K562 (cell line): Measurements from ENCODE around the gene SRRM4. TPM values are rescaled to one million over a fixed set of nuclear protein-coding genes. Genes with fewer than 3 reads are reported as not detected.

Experiments
- ATAC-seq: fragments of 200-7000 bp; cut with Tn5 transposase; 3 replicates; pipeline ENCODE4 v1.9.1; 2020; ENCODE audit warnings: moderate library complexity
- BruUV-seq: library from RNA; stranded (reverse); fragments of 400-500 nt; replicated peaks from 2 replicates; lab custom pipeline; 2021; lab: Mats Ljungman, UMichigan
- CTCF ChIA-PET: fragments of 300-600 bp; formaldehyde crosslinking; extraction: SDS; loops from one replicate; lab custom pipeline; 2021; ENCODE audit warnings: low intra/inter-chr PET ratio; lab: Yijun Ruan, JAX
- POLR2A ChIA-PET: fragments of 300-600, 350-650 bp; sonication (Branson Sonifier 250); formaldehyde crosslinking; extraction: SDS; loops from one replicate; lab custom pipeline; 2021; ENCODE audit warnings: antibody characterized with exemption, inconsistent platforms; lab: Yijun Ruan, JAX
- DNase-seq, 4 experiments: peaks; one replicate each; pipeline versions ENCODE4 v3.0.0 to v3.0.0-alpha.2; 2011 to 2018; ENCODE audit warnings: low spot score in 3 of 4, mixed read lengths in 3 of 4; ENCODE audit errors: extremely low read depth in 1 of 4
- FAIRE-seq: peaks from 2 replicates; lab custom pipeline; 2011; peaks lifted over from hg19 to GRCh38; lab: Jason Lieb, UNC
- H2AFZ ChIP-seq: 2 replicates; pipeline ENCODE4 v1.6.0; 2011; ENCODE audit warnings: low read depth, low read length, control low read depth, inconsistent platforms
- H3K27ac ChIP-seq: fragments of 200-600 bp; 3 replicates; pipeline ENCODE4 v1.8.0; 2011; ENCODE audit warnings: low read depth, mild to moderate bottlenecking, control low read depth, inconsistent platforms, low read length, moderate library complexity, mixed read lengths; ENCODE audit errors: extremely low read depth
- H3K27me3 ChIP-seq, 2 experiments: fragments of 300-600 bp in 1 of 2; 2 replicates in 1 of 2; 3 replicates in 1 of 2; pipeline versions ENCODE4 v1.6.0 to v1.8.0; 2011; ENCODE audit warnings: inconsistent platforms in 2 of 2, low read length in 2 of 2, mild to moderate bottlenecking in 1 of 2, mixed read lengths in 1 of 2, moderate library complexity in 1 of 2; ENCODE audit not compliant: control insufficient read depth in 2 of 2, insufficient read depth in 2 of 2
- H3K36me3 ChIP-seq: fragments of 300-600 bp; 3 replicates; pipeline ENCODE4 v1.8.0; 2011; ENCODE audit warnings: mild to moderate bottlenecking, low read length, inconsistent platforms; ENCODE audit not compliant: control insufficient read depth, insufficient read depth
- H3K4me1 ChIP-seq, 2 experiments: fragments of 200-600 bp in 1 of 2; replicated peaks in 1 of 2; 2 replicates in 1 of 2; 3 replicates in 1 of 2; pipeline versions ENCODE4 v1.5.1 to v1.8.0; 2011; ENCODE audit warnings: inconsistent platforms in 2 of 2, low read length in 2 of 2, mild to moderate bottlenecking in 1 of 2, mixed read lengths in 1 of 2, moderate library complexity in 1 of 2; ENCODE audit not compliant: control insufficient read depth in 2 of 2, insufficient read depth in 2 of 2
- H3K4me2 ChIP-seq: 2 replicates; pipeline ENCODE4 v1.6.1; 2011; ENCODE audit warnings: low read length, control low read depth, inconsistent platforms, mixed read lengths; ENCODE audit not compliant: insufficient read depth
- H3K4me3 ChIP-seq: fragments of 200-600 bp; sonication (generic), shearing (Covaris generic); 2 replicates; pipeline ENCODE4 v1.5.1; 2016; ENCODE audit warnings: control low read depth, inconsistent platforms
- H3K79me2 ChIP-seq: fragments of 200-600 bp; 3 replicates; pipeline ENCODE4 v1.8.0; 2011; ENCODE audit warnings: low read length, inconsistent platforms; ENCODE audit not compliant: control insufficient read depth, insufficient read depth
- H3K9ac ChIP-seq, 2 experiments: 2 replicates each; pipeline versions ENCODE4 v1.6.0 to v1.6.1; 2011; ENCODE audit warnings: low read depth in 2 of 2, low read length in 2 of 2, control low read depth in 1 of 2, inconsistent platforms in 1 of 2, mild to moderate bottlenecking in 1 of 2, mixed read lengths in 1 of 2; ENCODE audit not compliant: insufficient read depth in 1 of 2
- H3K9me1 ChIP-seq: one replicate; pipeline ENCODE4 v1.6.0; 2011; ENCODE audit warnings: inconsistent platforms, mild to moderate bottlenecking, low read length, moderate library complexity; ENCODE audit not compliant: control insufficient read depth, insufficient read depth
- H3K9me3 ChIP-seq: replicated peaks from 2 replicates; pipeline ENCODE4 v1.5.1; 2011; ENCODE audit warnings: low read depth, low read length, inconsistent platforms; ENCODE audit not compliant: control insufficient read depth, insufficient read depth
- H4K20me1 ChIP-seq: replicated peaks from 2 replicates; pipeline ENCODE4 v1.6.1; 2011; ENCODE audit warnings: low read length, inconsistent platforms, mixed read lengths; ENCODE audit not compliant: control insufficient read depth, insufficient read depth
- RBM25 ChIP-seq: fragments of 200-400 bp; formaldehyde crosslinking; IDR thresholded peaks from 2 replicates; pipeline ENCODE4 v1.6.1; 2018; ENCODE audit warnings: low read length, low read depth, moderate library complexity; ENCODE audit not compliant: severe bottlenecking
- ZBED1 ChIP-seq: IDR thresholded peaks from 2 replicates; pipeline ENCODE4 v1.6.1; 2014
- ZNF239 ChIP-seq: fragments of 250-450 bp; sonication (Bioruptor Pico); IDR thresholded peaks from 2 replicates; pipeline ENCODE4 v1.4.0; 2020; ENCODE audit warnings: mild to moderate bottlenecking
- ZNF77 ChIP-seq: fragments of 250-450 bp; sonication (Bioruptor Pico); IDR thresholded peaks from 2 replicates; pipeline ENCODE4 v1.5.0; 2020
- WGBS: fragments of 100-300 bp; shearing (Covaris generic); methylation state at CpG from one replicate; pipeline ENCODE4 v1.1.6; 2016; ENCODE audit warnings: low coverage, mixed read lengths; ENCODE audit not compliant: insufficient coverage; ENCODE audit errors: missing lambda C conversion rate; 5-methylcytosine and 5-hydroxymethylcytosine counted together
- in situ Hi-C: fragments of 300-500 bp; cut with MboI; formaldehyde crosslinking; loops from 4 replicates; pipeline ENCODE4 v1.15.0; 2018; ENCODE audit warnings: inconsistent platforms, mixed read lengths
- intact Hi-C: fragments of 100-400 bp; cut with micrococcal nuclease; formaldehyde crosslinking; loops from 2 replicates; pipeline ENCODE4 v1.14.2; 2022
- polyA plus RNA-seq, 8 experiments: library from polyadenylated mRNA; depleted of rRNA in 4 of 8; stranded (reverse) in 5 of 8; unstranded in 3 of 8; fragments of >200 nt; fragmentation: Nextera tagmentation in 2 of 8; fragmentation: Illumina TruSeq in 1 of 8; extraction: Ambion mirVana in 2 of 8; extraction: Trizol in 1 of 8; gene quantifications; 2 replicates each; pipeline versions ENCODE4 v1.2.1 to v1.2.3, GENCODE V29; 2011 to 2014; ENCODE audit warnings: inconsistent platforms in 1 of 8, missing spikeins in 1 of 8
- total RNA-seq, 7 experiments: library from RNA; depleted of rRNA in 6 of 7; stranded (reverse); fragments of >200 nt in 6 of 7; fragmentation: Illumina TruSeq in 2 of 7; extraction: Trizol in 2 of 7; gene quantifications; 2 replicates each; pipeline versions ENCODE4 v1.2.1 to v1.2.3, GENCODE V29; 2011 to 2021; ENCODE audit warnings: low replicate concordance in 1 of 7
- TF ChIP-seq, protein P1 (sequence below): sonication (generic); formaldehyde crosslinking; IDR thresholded peaks from 2 replicates; pipeline ENCODE4 v1.8.0; 2022; ENCODE audit warnings: mild to moderate bottlenecking, missing genetic modification reagents

SRRM4 gene
- total and polyA plus RNA-seq, 9 of the 15 experiments (the other 6 are each of a cell fraction or from before 2014, with no cell fraction given) = not detected

DNA sequence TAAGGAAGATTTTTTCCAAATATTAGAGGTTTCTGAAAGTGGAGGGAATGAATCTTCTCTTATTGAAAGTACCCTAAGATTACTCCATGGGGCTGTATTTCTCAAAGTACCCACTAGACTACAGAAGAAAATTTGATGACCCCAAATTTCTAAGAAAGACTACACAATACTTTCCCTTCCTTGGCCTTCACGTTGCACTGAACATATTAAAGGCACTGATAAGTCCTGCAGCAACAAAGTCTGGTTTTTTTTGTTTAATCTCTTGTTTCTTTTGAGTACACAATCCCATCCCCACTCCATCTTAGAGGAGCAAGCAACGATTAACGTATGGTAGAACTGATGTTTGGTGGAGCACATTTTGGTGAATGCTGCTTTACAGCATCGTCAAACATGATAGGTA lies 70.1 kb downstream of the SRRM4 start:
- H3K79me2 ChIP-seq = no peaks in the 10 kb centered on the region
- no peaks in the 10 kb centered on the region for H4K20me1 ChIP-seq
- intact Hi-C loops = no loop called here
- ChIA-PET POLR2A (no interaction called here), CTCF (no interaction called here)
- H3K9me1 ChIP-seq = no peaks in the 10 kb centered on the region
- BruUV-seq = no TSS peak
- H3K36me3 ChIP-seq = no peaks in the 10 kb centered on the region
- H3K27ac ChIP-seq = no peak overlapping the region
- H3K4me3 ChIP-seq = no peak overlapping the region
- no peak for TF ChIP-seq ZBED1
- TF ChIP-seq RBM25 = peak; percentile 64
- TF ChIP-seq ZNF239 (CRISPR knock-in tag) = peak; percentile 95
- TF ChIP-seq, protein P1, sequence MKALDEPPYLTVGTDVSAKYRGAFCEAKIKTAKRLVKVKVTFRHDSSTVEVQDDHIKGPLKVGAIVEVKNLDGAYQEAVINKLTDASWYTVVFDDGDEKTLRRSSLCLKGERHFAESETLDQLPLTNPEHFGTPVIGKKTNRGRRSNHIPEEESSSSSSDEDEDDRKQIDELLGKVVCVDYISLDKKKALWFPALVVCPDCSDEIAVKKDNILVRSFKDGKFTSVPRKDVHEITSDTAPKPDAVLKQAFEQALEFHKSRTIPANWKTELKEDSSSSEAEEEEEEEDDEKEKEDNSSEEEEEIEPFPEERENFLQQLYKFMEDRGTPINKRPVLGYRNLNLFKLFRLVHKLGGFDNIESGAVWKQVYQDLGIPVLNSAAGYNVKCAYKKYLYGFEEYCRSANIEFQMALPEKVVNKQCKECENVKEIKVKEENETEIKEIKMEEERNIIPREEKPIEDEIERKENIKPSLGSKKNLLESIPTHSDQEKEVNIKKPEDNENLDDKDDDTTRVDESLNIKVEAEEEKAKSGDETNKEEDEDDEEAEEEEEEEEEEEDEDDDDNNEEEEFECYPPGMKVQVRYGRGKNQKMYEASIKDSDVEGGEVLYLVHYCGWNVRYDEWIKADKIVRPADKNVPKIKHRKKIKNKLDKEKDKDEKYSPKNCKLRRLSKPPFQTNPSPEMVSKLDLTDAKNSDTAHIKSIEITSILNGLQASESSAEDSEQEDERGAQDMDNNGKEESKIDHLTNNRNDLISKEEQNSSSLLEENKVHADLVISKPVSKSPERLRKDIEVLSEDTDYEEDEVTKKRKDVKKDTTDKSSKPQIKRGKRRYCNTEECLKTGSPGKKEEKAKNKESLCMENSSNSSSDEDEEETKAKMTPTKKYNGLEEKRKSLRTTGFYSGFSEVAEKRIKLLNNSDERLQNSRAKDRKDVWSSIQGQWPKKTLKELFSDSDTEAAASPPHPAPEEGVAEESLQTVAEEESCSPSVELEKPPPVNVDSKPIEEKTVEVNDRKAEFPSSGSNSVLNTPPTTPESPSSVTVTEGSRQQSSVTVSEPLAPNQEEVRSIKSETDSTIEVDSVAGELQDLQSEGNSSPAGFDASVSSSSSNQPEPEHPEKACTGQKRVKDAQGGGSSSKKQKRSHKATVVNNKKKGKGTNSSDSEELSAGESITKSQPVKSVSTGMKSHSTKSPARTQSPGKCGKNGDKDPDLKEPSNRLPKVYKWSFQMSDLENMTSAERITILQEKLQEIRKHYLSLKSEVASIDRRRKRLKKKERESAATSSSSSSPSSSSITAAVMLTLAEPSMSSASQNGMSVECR (CRISPR knock-in tag) = no peak
- TF ChIP-seq ZNF77 (CRISPR knock-in tag) = no peak
- H3K4me2 ChIP-seq = no peak overlapping the region
- 0% methylated on average over 4 of the region's 4 CpGs for WGBS
- FAIRE-seq (no peak), ATAC-seq (no peak), DNase-seq (no peak)
- in situ Hi-C loops = no loop called here
- no peak overlapping the region for H3K9ac ChIP-seq
- H3K9me3 ChIP-seq = no peaks in the 10 kb centered on the region
- H3K4me1 ChIP-seq = no peaks in the 10 kb centered on the region
- no peak overlapping the region for H2AFZ ChIP-seq
- no peaks in the 10 kb centered on the region for H3K27me3 ChIP-seq
